AG04450 (cell line): ENCODE data around the gene STEAP3. TPM values are rescaled to one million over a fixed set of nuclear protein-coding genes. Genes with fewer than 3 reads are reported as not detected.

ENCODE experiments used
- CTCF ChIA-PET: fragments of 300-600, 350-600 bp; formaldehyde crosslinking; extraction: SDS; loops from one replicate; lab custom pipeline; 2022; ENCODE audit warnings: antibody characterized with exemption, inconsistent platforms; lab: Charles Lee
- POLR2A ChIA-PET: fragments of 350-600 bp; formaldehyde crosslinking; extraction: SDS; loops from one replicate; lab custom pipeline; 2021; ENCODE audit warnings: antibody characterized with exemption, inconsistent platforms; lab: Yijun Ruan, JAX
- DNase-seq: peaks from one replicate; pipeline ENCODE4 v3.0.0-alpha.2; 2011; ENCODE audit warnings: low read depth, low spot score
- H3K27ac ChIP-seq: one replicate; pipeline ENCODE4 v1.5.1; 2012; ENCODE audit warnings: low read depth, low read length, control low read depth
- H3K27me3 ChIP-seq: one replicate; pipeline ENCODE4 v1.6.0; 2012; ENCODE audit warnings: low read length; ENCODE audit not compliant: control insufficient read depth, insufficient read depth
- H3K4me3 ChIP-seq: 2 replicates; pipeline ENCODE4 v1.5.1; 2011; ENCODE audit warnings: mild to moderate bottlenecking, low read depth, low read length, control low read depth
- H3K9me3 ChIP-seq: 2 replicates; pipeline ENCODE4 v1.5.1; 2012; ENCODE audit warnings: low read length; ENCODE audit not compliant: control insufficient read depth, insufficient read depth
- CTCF ChIP-seq: IDR thresholded peaks from 2 replicates; pipeline ENCODE4 v1.5.1; 2011; ENCODE audit warnings: low read depth, low read length, control low read depth, inconsistent platforms
- polyA minus RNA-seq: library from RNA; depleted of rRNA, polyadenylated mRNA; stranded (reverse); fragments of >200 nt; gene quantifications from 2 replicates; pipeline ENCODE4 v1.2.3, GENCODE V29; 2011; rRNA and poly(A)+ RNA removed
- polyA plus RNA-seq: library from polyadenylated mRNA; depleted of rRNA; stranded (reverse); fragments of >200 nt; gene quantifications from 2 replicates; pipeline ENCODE4 v1.2.3, GENCODE V29; 2011; rRNA removed

STEAP3 gene, protein sequence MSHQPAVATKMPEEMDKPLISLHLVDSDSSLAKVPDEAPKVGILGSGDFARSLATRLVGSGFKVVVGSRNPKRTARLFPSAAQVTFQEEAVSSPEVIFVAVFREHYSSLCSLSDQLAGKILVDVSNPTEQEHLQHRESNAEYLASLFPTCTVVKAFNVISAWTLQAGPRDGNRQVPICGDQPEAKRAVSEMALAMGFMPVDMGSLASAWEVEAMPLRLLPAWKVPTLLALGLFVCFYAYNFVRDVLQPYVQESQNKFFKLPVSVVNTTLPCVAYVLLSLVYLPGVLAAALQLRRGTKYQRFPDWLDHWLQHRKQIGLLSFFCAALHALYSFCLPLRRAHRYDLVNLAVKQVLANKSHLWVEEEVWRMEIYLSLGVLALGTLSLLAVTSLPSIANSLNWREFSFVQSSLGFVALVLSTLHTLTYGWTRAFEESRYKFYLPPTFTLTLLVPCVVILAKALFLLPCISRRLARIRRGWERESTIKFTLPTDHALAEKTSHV
- polyA plus RNA-seq (34.3 and 42.7 TPM in 2 replicates), polyA minus RNA-seq (32.6 and 39.5 TPM in 2 replicates)

GRCh38 chr2:119223521-119224390, at the start of gene STEAP3:
Gene STEAP3 (plus strand): TSS chr2:119223834. CDS start chr2:119231013, 7,179 bp downstream.
- Histone ChIP-seq H3K9me3 (no peaks in the 10 kb centered on the region; the same call in 1 of the 2 replicates), H3K4me3 (peak within 1 kb of the TSS; percentile 70), H3K27me3 (no peaks in the 10 kb centered on the region), H3K27ac (no peak within 1 kb of the TSS)
- no peak for DNase-seq
- TF ChIP-seq CTCF: no peak
- ChIA-PET POLR2A (no interaction called here), CTCF (interaction anchor here (0.8 kb wide), 1 partner anchor 67 kb away, joined by 3 read pairs; no protein-coding TSS in a partner anchor)

- ChIA-PET POLR2A (no interaction called here), CTCF (interaction anchor here (0.5 to 1.8 kb wide), 4 partner anchors 11 to 972 kb away, joined by 3 to 9 read pairs (median 4); no protein-coding TSS in a partner anchor)
- TF ChIP-seq CTCF: peak; percentile 71
- H3K4me3 ChIP-seq: no peak overlapping the region
- no peaks in the 10 kb centered on the region for H3K9me3 ChIP-seq
- DNase-seq: no peak
- H3K27me3 ChIP-seq: peaks cover 3% of the 10 kb centered on the region
- no peak overlapping the region for H3K27ac ChIP-seq
Measured at GRCh38 chr2:119174216-119174992, 49.2 kb upstream of the STEAP3 start.

- no peak for TF ChIP-seq CTCF
- no peaks in the 10 kb centered on the region for H3K9me3 ChIP-seq
- H3K27me3 ChIP-seq: peaks cover 2% of the 10 kb centered on the region
- no peak overlapping the region for H3K27ac ChIP-seq
- DNase-seq: no peak
- CTCF ChIA-PET: interaction anchor here (0.5 to 1.8 kb wide), 4 partner anchors 11 to 973 kb away, joined by 3 to 9 read pairs (median 4); no protein-coding TSS in a partner anchor
- H3K4me3 ChIP-seq: no peak overlapping the region
- POLR2A ChIA-PET: no interaction called here
Measured at GRCh38 chr2:119174993-119175347, 48.7 kb upstream of the STEAP3 start.

DNA sequence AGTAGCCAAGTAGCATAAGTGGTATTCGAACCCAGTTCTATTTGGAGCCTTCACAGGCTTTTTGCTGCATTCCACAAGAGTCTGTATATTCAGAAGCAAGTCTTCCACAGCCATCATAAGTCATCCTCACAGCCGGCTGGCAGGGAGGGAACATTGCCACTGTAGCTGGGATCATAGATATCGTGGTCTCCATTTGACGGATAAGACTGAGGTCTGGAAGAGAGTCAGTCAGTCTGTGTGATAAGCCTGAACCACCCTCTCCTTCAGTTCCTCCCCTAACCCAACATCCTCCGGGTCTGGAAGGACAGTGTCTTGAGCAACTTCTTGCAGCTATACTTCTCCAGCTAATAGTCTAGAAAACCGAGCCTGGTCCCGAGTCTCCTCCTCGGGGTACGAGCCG, 48.1 kb upstream of the STEAP3 start:
- TF ChIP-seq CTCF: no peak
- CTCF ChIA-PET: interaction anchor here (0.5 to 1.8 kb wide), 4 partner anchors 12 to 973 kb away, joined by 3 to 9 read pairs (median 4); no protein-coding TSS in a partner anchor
- Histone ChIP-seq H3K4me3 (no peak overlapping the region), H3K27me3 (peaks cover 2% of the 10 kb centered on the region), H3K9me3 (no peaks in the 10 kb centered on the region), H3K27ac (no peak overlapping the region)
- no peak for DNase-seq
- POLR2A ChIA-PET: no interaction called here
